ENCODE results near the gene GABPB2. TPM values are rescaled to one million over a fixed set of nuclear protein-coding genes. Genes with fewer than 3 reads are reported as not detected.

The GABPB2 gene
- polyA plus RNA-seq (2013, experiment 1 of 2), result 5.4 TPM
- polyA plus RNA-seq (2013, experiment 2 of 2), result 4.4 TPM

DNA sequence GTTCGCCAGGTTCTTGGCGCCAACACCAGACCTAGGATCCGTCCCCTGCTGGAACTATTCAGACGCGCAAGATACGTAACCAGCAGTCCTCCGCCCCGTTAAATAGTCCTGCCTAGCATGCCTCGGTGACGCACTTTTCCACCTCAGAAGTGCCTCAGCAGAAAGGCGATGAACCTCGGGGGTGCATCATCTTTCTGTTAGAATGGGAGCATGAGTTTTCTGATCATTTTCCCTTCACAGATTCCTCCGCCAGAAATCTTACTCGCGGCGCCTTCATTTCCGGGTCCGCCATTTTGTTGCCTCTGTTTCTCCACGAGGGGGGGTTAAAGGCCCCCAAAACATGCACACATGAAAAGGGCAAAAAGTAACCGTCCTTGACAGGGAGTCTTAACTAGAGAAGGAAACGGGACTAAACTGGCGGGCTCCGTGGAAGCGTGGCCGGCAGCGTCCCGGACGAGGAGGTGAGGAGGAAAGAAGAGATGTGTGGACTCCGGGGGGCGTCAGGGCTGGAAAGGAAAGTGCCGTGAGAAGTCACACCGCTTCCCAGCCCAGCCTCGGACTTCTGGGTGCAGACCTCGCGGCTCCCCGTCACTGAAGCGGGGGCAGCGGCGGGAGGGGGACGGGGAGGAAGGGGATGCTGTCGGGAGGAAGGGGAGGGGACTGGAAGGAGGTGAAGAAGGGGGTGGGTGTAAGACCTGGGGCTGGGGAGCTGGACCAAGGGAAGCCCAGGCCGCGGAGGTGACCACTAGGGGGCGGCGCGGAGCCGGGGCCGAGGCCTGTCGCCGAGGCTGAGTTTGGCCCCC lies at the start of gene GABPB2:
Gene GABPB2 (plus strand): TSS at position 288 of the 803 bp plus-strand sequence. CDS start 17,429 bp downstream, outside the sequence.
- Histone ChIP-seq H3K4me1 (ENCODE audit: control insufficient read depth, insufficient read depth, low read depth, low read length) (peaks cover 4% of the 10 kb centered on the region), H3K9me3 (ENCODE audit: control insufficient read depth, low read length) (no peaks in the 10 kb centered on the region), H2BK120ac (ENCODE audit: low read depth, low read length) (peak within 1 kb of the TSS; percentile 77), H3K4ac (ENCODE audit: low read depth in 1 of 2, low read length in 2 of 2) (peak within 1 kb of the TSS; percentile 80 to 93), H3K79me1 (replicated peaks; ENCODE audit: low read length, poor library complexity, severe bottlenecking) (peaks cover 4% of the 10 kb centered on the region), H3K4me3 (ENCODE audit: insufficient read depth in 1 of 2, low read depth in 1 of 2, low read length in 2 of 2) (peak within 1 kb of the TSS; percentile 58 to 92), H3K23ac (ENCODE audit: low read length in 2 of 2) (peak within 1 kb of the TSS in 1 of 2 experiments; percentile 85), H2BK12ac (ENCODE audit: low read length in 2 of 2) (peak within 1 kb of the TSS in 1 of 2 experiments; percentile 15), H3K27me3 (ENCODE audit: control insufficient read depth in 1 of 2, insufficient read depth in 1 of 2, low read length in 2 of 2) (no peaks in the 10 kb centered on the region), H4K8ac (ENCODE audit: low read length) (peak within 1 kb of the TSS; percentile 99), H3K36me3 (ENCODE audit: control insufficient read depth in 1 of 2, insufficient read depth in 2 of 2, low read depth in 1 of 2, low read length in 2 of 2) (peaks cover 19 to 31% of the 10 kb centered on the region in 2 experiments), H2BK15ac (ENCODE audit: low read depth, poor library complexity, severe bottlenecking) (peak within 1 kb of the TSS; percentile 44), H3K27ac (ENCODE audit: low read length, poor library complexity, severe bottlenecking) (peak within 1 kb of the TSS; percentile 91), H4K91ac (ENCODE audit: low read length) (peak within 1 kb of the TSS; percentile 96), H3K9ac (ENCODE audit: low read length) (peak within 1 kb of the TSS; percentile 95), H2BK5ac (ENCODE audit: low read depth, low read length, poor library complexity, severe bottlenecking) (peak within 1 kb of the TSS; percentile 71), H2AFZ (ENCODE audit: low read depth, low read length) (peak within 1 kb of the TSS; percentile 97), H3K14ac (ENCODE audit: low read length in 2 of 2) (peak within 1 kb of the TSS; percentile 85 to 93), H3K18ac (ENCODE audit: low read depth in 1 of 2, low read length in 2 of 2) (peak within 1 kb of the TSS; percentile 97 to 98), H3K4me2 (ENCODE audit: low read length, poor library complexity, severe bottlenecking) (peak within 1 kb of the TSS; percentile 9), H2AK5ac (ENCODE audit: low read length, severe bottlenecking) (no peak within 1 kb of the TSS)
- peak; percentile 97 for DNase-seq
- WGBS, result under 1% methylated on average over 43 of the region's 50 CpGs

DNA sequence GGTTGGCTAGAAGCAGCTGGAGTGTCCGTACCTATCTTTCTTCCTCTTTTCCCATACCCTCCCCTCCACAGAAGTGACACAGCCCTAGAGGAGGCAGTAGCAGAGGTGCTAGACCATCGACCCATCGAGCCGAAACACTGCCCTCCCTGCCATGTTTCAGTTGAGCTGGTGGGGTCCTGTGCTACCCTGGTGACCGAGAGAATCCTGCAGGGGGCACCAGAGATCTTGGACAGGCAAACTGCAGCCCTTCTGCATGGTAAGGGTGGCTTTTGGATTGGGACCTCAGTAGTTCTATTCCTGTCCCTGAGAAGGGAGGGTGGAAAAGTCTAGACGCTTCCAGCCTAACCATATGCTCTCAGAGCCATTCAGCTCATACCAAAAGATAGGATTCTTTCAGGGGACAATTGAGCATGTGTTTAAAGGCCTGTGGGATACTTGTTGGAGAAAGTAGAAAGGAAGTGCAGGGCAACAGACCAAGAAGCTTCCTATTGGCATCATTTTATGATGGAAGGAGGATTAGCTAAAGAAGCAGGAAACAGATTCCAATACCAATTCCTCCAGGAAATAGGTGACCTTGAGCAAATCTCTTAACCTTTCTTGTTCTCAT lies 45.9 kb upstream of the GABPB2 start:
- H3K4me3 ChIP-seq (ENCODE audit: insufficient read depth in 1 of 2, low read depth in 1 of 2, low read length in 2 of 2), result no peak overlapping the region
- 50% methylated on average over 5 of the region's 6 CpGs for WGBS

DNA sequence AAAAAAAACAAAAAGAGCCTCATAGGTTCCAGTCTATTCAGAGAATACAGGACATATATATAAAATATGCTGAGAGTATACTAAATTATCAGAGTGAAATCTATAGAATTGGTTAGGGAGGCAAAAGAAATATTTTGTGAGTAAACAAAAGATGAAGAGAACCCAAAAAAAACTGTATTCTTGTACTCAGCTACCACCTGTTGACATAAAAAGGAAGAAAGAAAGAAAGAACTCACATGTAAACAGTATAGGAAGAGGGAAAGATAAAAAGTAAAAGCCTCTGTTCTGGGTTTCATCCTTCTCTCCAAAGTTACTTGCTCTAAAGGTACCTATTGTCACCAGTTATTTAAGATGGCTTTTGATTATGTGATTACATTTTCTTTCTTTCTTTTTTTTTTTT lies 44.1 kb upstream of the GABPB2 start:
- no peak overlapping the region for H4K91ac ChIP-seq (ENCODE audit: low read length)
- H3K4me1 ChIP-seq (ENCODE audit: control insufficient read depth, insufficient read depth, low read depth, low read length), result peaks cover 14% of the 10 kb centered on the region
- no peak overlapping the region for H3K14ac ChIP-seq (ENCODE audit: low read length in 2 of 2)

More for the DNA sequence above, 45.9 kb upstream of the GABPB2 start:
- Histone ChIP-seq H3K9ac (ENCODE audit: low read length) (no peak overlapping the region), H2BK15ac (ENCODE audit: low read depth, poor library complexity, severe bottlenecking) (no peak overlapping the region), H3K4me2 (ENCODE audit: low read length, poor library complexity, severe bottlenecking) (no peak overlapping the region), H3K9me3 (ENCODE audit: control insufficient read depth, low read length) (no peaks in the 10 kb centered on the region), H2AFZ (ENCODE audit: low read depth, low read length) (no peak overlapping the region), H2BK5ac (ENCODE audit: low read depth, low read length, poor library complexity, severe bottlenecking) (peak overlapping the region; percentile 46), H3K27ac (ENCODE audit: low read length, poor library complexity, severe bottlenecking) (no peak overlapping the region), H3K4me1 (ENCODE audit: control insufficient read depth, insufficient read depth, low read depth, low read length) (peaks cover 14% of the 10 kb centered on the region), H3K18ac (ENCODE audit: low read depth in 1 of 2, low read length in 2 of 2) (no peak overlapping the region), H2BK120ac (ENCODE audit: low read depth, low read length) (no peak overlapping the region), H3K36me3 (ENCODE audit: control insufficient read depth in 1 of 2, insufficient read depth in 2 of 2, low read depth in 1 of 2, low read length in 2 of 2) (peaks cover 23 to 46% of the 10 kb centered on the region in 2 experiments), H3K79me1 (replicated peaks; ENCODE audit: low read length, poor library complexity, severe bottlenecking) (peaks cover 5% of the 10 kb centered on the region), H3K23ac (ENCODE audit: low read length in 2 of 2) (no peak overlapping the region), H4K8ac (ENCODE audit: low read length) (no peak overlapping the region), H2BK12ac (ENCODE audit: low read length in 2 of 2) (no peak overlapping the region), H3K14ac (ENCODE audit: low read length in 2 of 2) (no peak overlapping the region), H3K4ac (ENCODE audit: low read depth in 1 of 2, low read length in 2 of 2) (no peak overlapping the region), H4K91ac (ENCODE audit: low read length) (no peak overlapping the region), H3K27me3 (ENCODE audit: control insufficient read depth in 1 of 2, insufficient read depth in 1 of 2, low read length in 2 of 2) (no peaks in the 10 kb centered on the region), H2AK5ac (ENCODE audit: low read length, severe bottlenecking) (peak overlapping the region; percentile 46)
- peak; percentile 71 for DNase-seq

DNA sequence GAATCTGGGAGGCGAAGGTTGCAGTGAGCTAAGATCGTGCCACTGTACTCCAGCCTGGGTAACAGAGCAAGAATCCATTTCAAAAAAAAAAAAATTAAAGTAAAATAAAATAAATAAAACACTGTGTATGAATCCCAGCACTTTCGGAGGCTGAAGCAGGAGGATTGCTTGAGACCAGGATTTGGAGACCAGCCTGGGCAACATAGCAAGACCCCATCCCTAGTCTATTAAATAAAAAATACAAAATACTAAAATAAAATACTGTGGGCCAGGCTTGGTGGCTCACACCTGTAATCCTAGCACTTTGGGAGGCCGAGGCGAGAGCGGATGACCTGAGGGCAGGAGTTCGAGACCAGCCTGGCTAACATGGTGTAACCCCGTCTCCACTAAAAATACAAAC lies 38.4 kb upstream of the GABPB2 start:
- H2AFZ ChIP-seq (ENCODE audit: low read depth, low read length), result no peak overlapping the region
- no peak overlapping the region for H2AK5ac ChIP-seq (ENCODE audit: low read length, severe bottlenecking)
- no peak overlapping the region for H3K9ac ChIP-seq (ENCODE audit: low read length)
- peaks cover 39 to 59% of the 10 kb centered on the region in 2 experiments for H3K36me3 ChIP-seq (ENCODE audit: control insufficient read depth in 1 of 2, insufficient read depth in 2 of 2, low read depth in 1 of 2, low read length in 2 of 2)
- H4K91ac ChIP-seq (ENCODE audit: low read length), result no peak overlapping the region
- H3K79me1 ChIP-seq (replicated peaks; ENCODE audit: low read length, poor library complexity, severe bottlenecking), result peaks cover 2% of the 10 kb centered on the region
- no peak overlapping the region for H2BK120ac ChIP-seq (ENCODE audit: low read depth, low read length)
- no peak overlapping the region for H3K4me2 ChIP-seq (ENCODE audit: low read length, poor library complexity, severe bottlenecking)
- no peak overlapping the region for H3K14ac ChIP-seq (ENCODE audit: low read length in 2 of 2)
- no peak overlapping the region for H2BK12ac ChIP-seq (ENCODE audit: low read length in 2 of 2)
- H3K9me3 ChIP-seq (ENCODE audit: control insufficient read depth, low read length), result no peaks in the 10 kb centered on the region
- no peak overlapping the region for H4K8ac ChIP-seq (ENCODE audit: low read length)
- H3K23ac ChIP-seq (ENCODE audit: low read length in 2 of 2), result no peak overlapping the region
- no peak overlapping the region for H2BK15ac ChIP-seq (ENCODE audit: low read depth, poor library complexity, severe bottlenecking)
- no peak overlapping the region for H2BK5ac ChIP-seq (ENCODE audit: low read depth, low read length, poor library complexity, severe bottlenecking)
- no peak overlapping the region for H3K27ac ChIP-seq (ENCODE audit: low read length, poor library complexity, severe bottlenecking)
- no peak for DNase-seq
- peaks cover 1% of the 10 kb centered on the region for H3K4me1 ChIP-seq (ENCODE audit: control insufficient read depth, insufficient read depth, low read depth, low read length)
- H3K27me3 ChIP-seq (ENCODE audit: control insufficient read depth in 1 of 2, insufficient read depth in 1 of 2, low read length in 2 of 2), result no peaks in the 10 kb centered on the region
- WGBS, result 97% methylated on average over 5 of the region's 8 CpGs
- H3K4me3 ChIP-seq (ENCODE audit: insufficient read depth in 1 of 2, low read depth in 1 of 2, low read length in 2 of 2), result no peak overlapping the region
- no peak overlapping the region for H3K18ac ChIP-seq (ENCODE audit: low read depth in 1 of 2, low read length in 2 of 2)
- no peak overlapping the region for H3K4ac ChIP-seq (ENCODE audit: low read depth in 1 of 2, low read length in 2 of 2)

More for the DNA sequence above, 44.1 kb upstream of the GABPB2 start:
- H2BK12ac ChIP-seq (ENCODE audit: low read length in 2 of 2), result no peak overlapping the region
- peaks cover 26 to 60% of the 10 kb centered on the region in 2 experiments for H3K36me3 ChIP-seq (ENCODE audit: control insufficient read depth in 1 of 2, insufficient read depth in 2 of 2, low read depth in 1 of 2, low read length in 2 of 2)
- no peak overlapping the region for H3K4me3 ChIP-seq (ENCODE audit: insufficient read depth in 1 of 2, low read depth in 1 of 2, low read length in 2 of 2)
- no peak overlapping the region for H3K18ac ChIP-seq (ENCODE audit: low read depth in 1 of 2, low read length in 2 of 2)
- H2AK5ac ChIP-seq (ENCODE audit: low read length, severe bottlenecking), result no peak overlapping the region
- no peak overlapping the region for H3K23ac ChIP-seq (ENCODE audit: low read length in 2 of 2)
- no peak overlapping the region for H4K8ac ChIP-seq (ENCODE audit: low read length)
- no peak overlapping the region for H2BK120ac ChIP-seq (ENCODE audit: low read depth, low read length)
- H3K9me3 ChIP-seq (ENCODE audit: control insufficient read depth, low read length), result no peaks in the 10 kb centered on the region
- H3K4me2 ChIP-seq (ENCODE audit: low read length, poor library complexity, severe bottlenecking), result no peak overlapping the region
- DNase-seq, result no peak
- no peak overlapping the region for H2BK15ac ChIP-seq (ENCODE audit: low read depth, poor library complexity, severe bottlenecking)
- no peak overlapping the region for H3K4ac ChIP-seq (ENCODE audit: low read depth in 1 of 2, low read length in 2 of 2)
- H3K9ac ChIP-seq (ENCODE audit: low read length), result no peak overlapping the region
- H3K79me1 ChIP-seq (replicated peaks; ENCODE audit: low read length, poor library complexity, severe bottlenecking), result peaks cover 5% of the 10 kb centered on the region
- H3K27ac ChIP-seq (ENCODE audit: low read length, poor library complexity, severe bottlenecking), result no peak overlapping the region
- no peak overlapping the region for H2BK5ac ChIP-seq (ENCODE audit: low read depth, low read length, poor library complexity, severe bottlenecking)
- no peak overlapping the region for H2AFZ ChIP-seq (ENCODE audit: low read depth, low read length)
- no peaks in the 10 kb centered on the region for H3K27me3 ChIP-seq (ENCODE audit: control insufficient read depth in 1 of 2, insufficient read depth in 1 of 2, low read length in 2 of 2)

Measured in mesenchymal stem cell (in vitro differentiated cells and primary cell).